Measurements from ENCODE around the gene SLC26A8. TPM values are rescaled to one million over a fixed set of nuclear protein-coding genes. Genes with fewer than 3 reads are reported as not detected.

Gene SLC26A8
- total RNA-seq, 2 experiments from 2014 or later = not detected

DNA sequence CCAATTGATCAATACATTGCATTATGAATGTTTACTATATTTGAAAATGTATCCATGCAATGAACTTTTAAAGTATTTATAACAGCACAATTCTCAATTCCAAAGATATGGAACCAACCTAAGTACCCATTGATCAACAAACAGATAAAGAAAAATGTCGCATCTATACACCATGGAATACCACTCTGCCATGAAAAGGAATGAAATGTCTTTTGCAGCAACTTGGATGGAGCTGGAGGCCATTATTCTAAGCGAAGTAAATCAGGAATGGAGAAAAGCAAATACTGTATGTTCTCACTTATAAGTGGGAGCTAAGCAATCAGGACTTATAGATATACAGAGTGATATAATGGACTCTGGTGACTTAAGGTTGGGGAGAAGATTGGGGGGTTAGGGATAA lies 126.4 kb downstream of the SLC26A8 start:
- H3K4me1 Mint-ChIP-seq (ENCODE audit: low read depth) = peaks cover 31% of the 10 kb centered on the region
- no peak overlapping the region for H3K27ac Mint-ChIP-seq
- CTCF ChIA-PET = no interaction called here
- Histone ChIP-seq H3K27me3 (ENCODE audit: control insufficient read depth in 1 of 2, insufficient read depth in 2 of 2, low read length in 2 of 2) (no peaks in the 10 kb centered on the region), H3K4me1 (ENCODE audit: insufficient read depth, low read length) (no peaks in the 10 kb centered on the region), H3K9me3 (ENCODE audit: control insufficient read depth in 1 of 2, insufficient read depth in 1 of 2, low read length in 2 of 2) (peaks cover 0 to 4% of the 10 kb centered on the region in 2 experiments), H3K4me3 (ENCODE audit: low read length) (no peak overlapping the region), H3K36me3 (ENCODE audit: insufficient read depth, low read length) (peaks cover 8% of the 10 kb centered on the region), H3K27ac (ENCODE audit: low read depth in 1 of 2, low read length in 2 of 2) (no peak overlapping the region)
- no peak overlapping the region for H3K4me3 Mint-ChIP-seq
- no peak for DNase-seq
- POLR2A ChIA-PET = no interaction called here
- H3K36me3 Mint-ChIP-seq (ENCODE audit: low read depth) = peaks cover 53% of the 10 kb centered on the region
- H3K9me3 Mint-ChIP-seq = no peaks in the 10 kb centered on the region
- ATAC-seq (ENCODE audit: poor library complexity) = no peak
- TF ChIP-seq CTCF (IDR thresholded peaks at IDR 0.05) = no peak
- no peaks in the 10 kb centered on the region for H3K27me3 Mint-ChIP-seq
- intact Hi-C loops (cut with DNase I, micrococcal nuclease) = no loop called here

DNA sequence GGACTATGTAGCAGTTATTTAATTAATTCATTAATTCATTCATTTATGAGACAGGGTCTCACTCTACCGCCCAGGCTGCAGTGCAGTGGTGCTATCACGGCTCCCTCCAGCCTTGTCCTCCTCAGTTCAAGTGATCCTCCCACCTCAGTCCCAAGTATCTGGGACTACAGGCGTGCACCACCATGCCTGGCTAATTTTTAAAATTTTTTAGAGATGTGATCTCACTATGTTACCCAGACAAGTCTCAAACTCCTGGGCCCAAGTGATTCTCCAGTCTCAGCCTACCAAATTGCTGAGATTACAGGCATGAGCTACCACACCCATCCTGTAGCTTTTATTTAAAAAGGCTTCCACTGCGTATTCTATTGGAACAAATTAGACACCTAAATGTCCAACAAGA lies 127.0 kb downstream of the SLC26A8 start:
- no peak for TF ChIP-seq CTCF (IDR thresholded peaks at IDR 0.05)
- H3K27ac Mint-ChIP-seq = no peak overlapping the region
- peaks cover 8% of the 10 kb centered on the region for H3K36me3 ChIP-seq (ENCODE audit: insufficient read depth, low read length)
- no peaks in the 10 kb centered on the region for H3K27me3 Mint-ChIP-seq
- intact Hi-C loops (cut with DNase I, micrococcal nuclease) = no loop called here
- CTCF ChIA-PET = interaction anchor here (0.8 kb wide), 1 partner anchor 14 kb away, joined by 5 read pairs; no protein-coding TSS in a partner anchor
- no peak for DNase-seq
- H3K4me1 Mint-ChIP-seq (ENCODE audit: low read depth) = peaks cover 27% of the 10 kb centered on the region
- H3K4me3 Mint-ChIP-seq = no peak overlapping the region
- H3K36me3 Mint-ChIP-seq (ENCODE audit: low read depth) = peaks cover 53% of the 10 kb centered on the region
- H3K27me3 ChIP-seq (ENCODE audit: control insufficient read depth in 1 of 2, insufficient read depth in 2 of 2, low read length in 2 of 2) = no peaks in the 10 kb centered on the region
- ATAC-seq (ENCODE audit: poor library complexity) = no peak
- H3K9me3 ChIP-seq (ENCODE audit: control insufficient read depth in 1 of 2, insufficient read depth in 1 of 2, low read length in 2 of 2) = peaks cover 0 to 4% of the 10 kb centered on the region in 2 experiments
- no peaks in the 10 kb centered on the region for H3K9me3 Mint-ChIP-seq
- no peak overlapping the region for H3K27ac ChIP-seq (ENCODE audit: low read depth in 1 of 2, low read length in 2 of 2)
- no peak overlapping the region for H3K4me3 ChIP-seq (ENCODE audit: low read length)
- POLR2A ChIA-PET = no interaction called here
- H3K4me1 ChIP-seq (ENCODE audit: insufficient read depth, low read length) = no peaks in the 10 kb centered on the region

DNA sequence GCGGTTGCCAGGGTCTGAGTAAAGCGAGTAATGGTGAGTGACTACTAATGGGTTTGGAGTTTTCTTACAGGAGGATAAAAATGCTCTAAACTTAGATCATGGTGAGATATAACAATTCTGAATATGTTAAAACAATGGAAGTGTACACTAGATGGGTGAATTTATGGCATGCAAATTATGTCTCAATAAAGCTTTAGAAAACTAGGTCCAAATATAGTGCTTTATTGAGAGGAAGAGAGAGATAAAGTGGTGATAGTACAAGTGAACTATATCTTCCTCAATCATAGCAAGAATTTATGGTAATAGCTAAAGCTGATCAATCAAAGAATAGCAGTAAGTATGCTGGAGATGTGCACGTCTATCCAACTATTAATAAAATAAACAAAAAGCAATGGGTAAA lies 127.4 kb downstream of the SLC26A8 start:
- intact Hi-C loops (cut with DNase I, micrococcal nuclease) = no loop called here
- CTCF ChIA-PET = interaction anchor here (0.8 kb wide), 1 partner anchor 14 kb away, joined by 5 read pairs; no protein-coding TSS in a partner anchor

More for the DNA sequence above, 127.4 kb downstream of the SLC26A8 start:
- Mint-ChIP-seq H3K4me1 (ENCODE audit: low read depth) (peaks cover 26% of the 10 kb centered on the region), H3K9me3 (no peaks in the 10 kb centered on the region), H3K36me3 (ENCODE audit: low read depth) (peaks cover 53% of the 10 kb centered on the region), H3K27ac (no peak overlapping the region), H3K4me3 (no peak overlapping the region), H3K27me3 (no peaks in the 10 kb centered on the region)
- no peaks in the 10 kb centered on the region for H3K27me3 ChIP-seq (ENCODE audit: control insufficient read depth in 1 of 2, insufficient read depth in 2 of 2, low read length in 2 of 2)
- H3K9me3 ChIP-seq (ENCODE audit: control insufficient read depth in 1 of 2, insufficient read depth in 1 of 2, low read length in 2 of 2) = peaks cover 0 to 4% of the 10 kb centered on the region in 2 experiments
- no peak for TF ChIP-seq CTCF (IDR thresholded peaks at IDR 0.05)
- H3K36me3 ChIP-seq (ENCODE audit: insufficient read depth, low read length) = peaks cover 3% of the 10 kb centered on the region
- H3K4me3 ChIP-seq (ENCODE audit: low read length) = no peak overlapping the region
- DNase-seq (no peak), ATAC-seq (ENCODE audit: poor library complexity) (no peak)
- H3K4me1 ChIP-seq (ENCODE audit: insufficient read depth, low read length) = no peaks in the 10 kb centered on the region
- H3K27ac ChIP-seq (ENCODE audit: low read depth in 1 of 2, low read length in 2 of 2) = no peak overlapping the region
- POLR2A ChIA-PET = no interaction called here
